Uterus (tissue), 2 donors: Measurements from ENCODE around the gene IL1R1.

ENCODE experiments used
- POLR2A ChIP-seq, 2 donors: fragments of 450-650 bp; IDR thresholded peaks; one replicate each; pipeline ENCODE4 v1.6.1; 2016; ENCODE audit warnings: antibody characterized with exemption in 2 of 2, mild to moderate bottlenecking in 1 of 2, moderate library complexity in 1 of 2
- TF ChIP-seq, protein P1 (sequence below), 4 experiments: fragments of 200-600 bp in 2 of 4; fragments of 450-650 bp in 2 of 4; sonication (generic) in 2 of 4; IDR thresholded peaks; one replicate each; pipeline ENCODE4 v1.5.1; 2016 to 2019; ENCODE audit warnings: antibody characterized with exemption in 4 of 4, mild to moderate bottlenecking in 2 of 4, moderate library complexity in 1 of 4

GRCh38 chr2:102177814-102178478 lies 35.4 kb downstream of the IL1R1 start:
- no peak for TF ChIP-seq POLR2A (IDR thresholded peaks at IDR 0.05)
- TF ChIP-seq, protein P1, sequence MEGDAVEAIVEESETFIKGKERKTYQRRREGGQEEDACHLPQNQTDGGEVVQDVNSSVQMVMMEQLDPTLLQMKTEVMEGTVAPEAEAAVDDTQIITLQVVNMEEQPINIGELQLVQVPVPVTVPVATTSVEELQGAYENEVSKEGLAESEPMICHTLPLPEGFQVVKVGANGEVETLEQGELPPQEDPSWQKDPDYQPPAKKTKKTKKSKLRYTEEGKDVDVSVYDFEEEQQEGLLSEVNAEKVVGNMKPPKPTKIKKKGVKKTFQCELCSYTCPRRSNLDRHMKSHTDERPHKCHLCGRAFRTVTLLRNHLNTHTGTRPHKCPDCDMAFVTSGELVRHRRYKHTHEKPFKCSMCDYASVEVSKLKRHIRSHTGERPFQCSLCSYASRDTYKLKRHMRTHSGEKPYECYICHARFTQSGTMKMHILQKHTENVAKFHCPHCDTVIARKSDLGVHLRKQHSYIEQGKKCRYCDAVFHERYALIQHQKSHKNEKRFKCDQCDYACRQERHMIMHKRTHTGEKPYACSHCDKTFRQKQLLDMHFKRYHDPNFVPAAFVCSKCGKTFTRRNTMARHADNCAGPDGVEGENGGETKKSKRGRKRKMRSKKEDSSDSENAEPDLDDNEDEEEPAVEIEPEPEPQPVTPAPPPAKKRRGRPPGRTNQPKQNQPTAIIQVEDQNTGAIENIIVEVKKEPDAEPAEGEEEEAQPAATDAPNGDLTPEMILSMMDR (IDR thresholded peaks at IDR 0.05) = no peak
